Jurkat, Clone E6-1 (cell line): ENCODE results near the gene LSR.
A peak's percentile ranks its signal among the peaks of the same experiment; 100 is the strongest.

Source experiments
- DNase-seq: peaks from one replicate; pipeline ENCODE4 v3.0.0-alpha.2; 2011; ENCODE audit warnings: low read depth, low spot score
- H3K4me3 ChIP-seq: 2 replicates; pipeline ENCODE4 v1.5.1; 2011; ENCODE audit warnings: mild to moderate bottlenecking, low read length, control low read depth, moderate library complexity

The LSR gene

GRCh38 chr19:35264268-35265125 lies 15.7 kb downstream of the LSR start:
- no peak for DNase-seq
- H3K4me3 ChIP-seq = no peak overlapping the region

- DNase-seq = no peak
- H3K4me3 ChIP-seq = no peak overlapping the region
Measured at GRCh38 chr19:35265126-35265899, 16.5 kb downstream of the LSR start.

GRCh38 chr19:35265900-35266519 lies 17.2 kb downstream of the LSR start:
- DNase-seq = no peak
- no peak overlapping the region for H3K4me3 ChIP-seq

GRCh38 chr19:35266520-35267352 lies 17.9 kb downstream of the LSR start:
- DNase-seq = no peak
- H3K4me3 ChIP-seq = peak overlapping the region; percentile 87

- DNase-seq = no peak
- peak overlapping the region; percentile 87 for H3K4me3 ChIP-seq
Measured at GRCh38 chr19:35267353-35267817, 18.6 kb downstream of the LSR start.

- H3K4me3 ChIP-seq = peak overlapping the region; percentile 87
- DNase-seq = peak; percentile 37
Measured at GRCh38 chr19:35267818-35268535, 19.2 kb downstream of the LSR start.

- peak within 1 kb of the TSS; percentile 87 for H3K4me3 ChIP-seq
- DNase-seq = peak; percentile 53
Measured at GRCh38 chr19:35268536-35269437, 20.0 kb downstream of the LSR start, which contains the start of gene USF2. Gene USF2, plus strand, starts transcription at chr19:35268962. Its CDS starts 140 bp downstream, at chr19:35269102.

- peak; percentile 49 for DNase-seq
- H3K4me3 ChIP-seq = peak overlapping the region; percentile 51
Measured at GRCh38 chr19:35269438-35270117, 20.8 kb downstream of the LSR start.

- no peak overlapping the region for H3K4me3 ChIP-seq
- DNase-seq = no peak
Measured at GRCh38 chr19:35270381-35270811, 21.6 kb downstream of the LSR start.

- no peak overlapping the region for H3K4me3 ChIP-seq
- no peak for DNase-seq
Measured at GRCh38 chr19:35271546-35271945, 22.7 kb downstream of the LSR start.

GRCh38 chr19:35272122-35272719 lies 23.4 kb downstream of the LSR start:
- DNase-seq = no peak
- H3K4me3 ChIP-seq = no peak overlapping the region

GRCh38 chr19:35272954-35273649 lies 24.3 kb downstream of the LSR start:
- DNase-seq = no peak
- H3K4me3 ChIP-seq = no peak overlapping the region

GRCh38 chr19:35273686-35274259 lies 25.0 kb downstream of the LSR start:
- no peak overlapping the region for H3K4me3 ChIP-seq
- no peak for DNase-seq

GRCh38 chr19:35274323-35274722 lies 25.5 kb downstream of the LSR start:
- DNase-seq = no peak
- H3K4me3 ChIP-seq = no peak overlapping the region

- no peak overlapping the region for H3K4me3 ChIP-seq
- DNase-seq = no peak
Measured at GRCh38 chr19:35276706-35277281, 28.0 kb downstream of the LSR start.
